GM06990 (cell line): Measurements from ENCODE around the gene HBG1.

Source experiments
- DNase-seq: peaks from one replicate; pipeline ENCODE4 v3.0.0-alpha.2; 2011; ENCODE audit not compliant: insufficient read length; ENCODE audit errors: extremely low read depth
- H3K27me3 ChIP-seq: replicated peaks from 2 replicates; pipeline ENCODE4 v1.6.0; 2011; ENCODE audit warnings: low read length; ENCODE audit not compliant: control insufficient read depth, insufficient read depth
- H3K36me3 ChIP-seq: 2 replicates; pipeline ENCODE4 v1.5.1; 2011; ENCODE audit warnings: low read length; ENCODE audit not compliant: control insufficient read depth, insufficient read depth
- H3K4me3 ChIP-seq: replicated peaks from 2 replicates; pipeline ENCODE4 v1.5.1; 2011; ENCODE audit warnings: low read depth, mild to moderate bottlenecking, control low read depth, low read length
- CTCF ChIP-seq: IDR thresholded peaks from 2 replicates; pipeline ENCODE4 v1.5.1; 2011; ENCODE audit warnings: low read length, control low read depth, mild to moderate bottlenecking, inconsistent platforms; ENCODE audit not compliant: insufficient read depth, poor library complexity, severe bottlenecking

Gene HBG1

GRCh38 chr11:5231111-5231510 is 18.5 kb downstream of the HBG1 start:
- Histone ChIP-seq H3K36me3 (no peaks in the 10 kb centered on the region), H3K4me3 (no peak overlapping the region), H3K27me3 (no peaks in the 10 kb centered on the region)
- no peak for DNase-seq
- TF ChIP-seq CTCF: no peak

- no peak overlapping the region for H3K4me3 ChIP-seq
- no peak for DNase-seq
- TF ChIP-seq CTCF: no peak
- no peaks in the 10 kb centered on the region for H3K36me3 ChIP-seq
- no peaks in the 10 kb centered on the region for H3K27me3 ChIP-seq
Observed at GRCh38 chr11:5230266-5230665, 19.4 kb downstream of the HBG1 start.

GRCh38 chr11:5229796-5230195 is 19.9 kb downstream of the HBG1 start:
- DNase-seq: no peak
- TF ChIP-seq CTCF: no peak
- H3K4me3 ChIP-seq: no peak overlapping the region

GRCh38 chr11:5229356-5229755 is 20.3 kb downstream of the HBG1 start:
- Histone ChIP-seq H3K4me3 (no peak overlapping the region), H3K36me3 (no peaks in the 10 kb centered on the region), H3K27me3 (no peaks in the 10 kb centered on the region)
- no peak for DNase-seq
- TF ChIP-seq CTCF: no peak

More at GRCh38 chr11:5229796-5230195, 19.9 kb downstream of the HBG1 start:
- no peaks in the 10 kb centered on the region for H3K36me3 ChIP-seq
- no peaks in the 10 kb centered on the region for H3K27me3 ChIP-seq

GRCh38 chr11:5228124-5228523 is 21.5 kb downstream of the HBG1 start:
- Histone ChIP-seq H3K36me3 (no peaks in the 10 kb centered on the region), H3K4me3 (no peak overlapping the region), H3K27me3 (no peaks in the 10 kb centered on the region)
- TF ChIP-seq CTCF: no peak
- no peak for DNase-seq

GRCh38 chr11:5227681-5228080 is 22.0 kb downstream of the HBG1 start:
- no peak overlapping the region for H3K4me3 ChIP-seq
- no peak for DNase-seq
- no peak for TF ChIP-seq CTCF
- no peaks in the 10 kb centered on the region for H3K27me3 ChIP-seq
- no peaks in the 10 kb centered on the region for H3K36me3 ChIP-seq
